Brain microvascular endothelial cell (primary cell): ENCODE results near the gene OR4D5.

Source experiments
- DNase-seq: peaks from one replicate; pipeline ENCODE4 v3.0.0-alpha.2; 2020
- H3K27ac ChIP-seq: fragments of 250-450 bp; sonication (Bioruptor Pico); 2 replicates; pipeline ENCODE4 v1.5.1; 2020; ENCODE audit warnings: mild to moderate bottlenecking, moderate library complexity
- H3K27me3 ChIP-seq: fragments of 250-450 bp; sonication (Bioruptor Pico); replicated peaks from 2 replicates; pipeline ENCODE4 v1.5.1; 2020; ENCODE audit warnings: mild to moderate bottlenecking
- H3K36me3 ChIP-seq: fragments of 250-450 bp; sonication (Bioruptor Pico); replicated peaks from 2 replicates; pipeline ENCODE4 v1.5.1; 2020; ENCODE audit warnings: mild to moderate bottlenecking
- H3K4me3 ChIP-seq: 2 replicates; pipeline ENCODE4 v1.5.1; 2011; ENCODE audit warnings: low read depth, mild to moderate bottlenecking, control low read depth, low read length, moderate library complexity
- CTCF ChIP-seq: IDR thresholded peaks from 2 replicates; pipeline ENCODE4 v1.5.1; 2011; ENCODE audit warnings: low read depth, mild to moderate bottlenecking, moderate library complexity, low read length, control low read depth, inconsistent platforms; ENCODE audit errors: missing control alignments
- in situ Hi-C: cut with HindIII; loops from 2 replicates; pipeline ENCODE4 v1.10.0; 2017; ENCODE audit warnings: low sequenced_read_pairs, low pct_ligation_motif_present

Gene OR4D5

GRCh38 chr11:123956752-123957151, 17.3 kb downstream of the OR4D5 start:
- no peak for DNase-seq
- no peaks in the 10 kb centered on the region for H3K27me3 ChIP-seq
- H3K4me3 ChIP-seq, result no peak overlapping the region
- TF ChIP-seq CTCF, result no peak
- in situ Hi-C loops, result no loop called here
- H3K36me3 ChIP-seq, result no peaks in the 10 kb centered on the region
- H3K27ac ChIP-seq, result no peak overlapping the region

GRCh38 chr11:123973816-123974215, 34.4 kb downstream of the OR4D5 start:
- Histone ChIP-seq H3K36me3 (no peaks in the 10 kb centered on the region), H3K4me3 (no peak overlapping the region), H3K27ac (no peak overlapping the region), H3K27me3 (no peaks in the 10 kb centered on the region)
- in situ Hi-C loops, result no loop called here
- DNase-seq, result peak; percentile 17
- TF ChIP-seq CTCF, result no peak

- H3K27me3 ChIP-seq, result no peaks in the 10 kb centered on the region
- H3K27ac ChIP-seq, result no peak overlapping the region
- H3K4me3 ChIP-seq, result no peak overlapping the region
- no peaks in the 10 kb centered on the region for H3K36me3 ChIP-seq
- no peak for DNase-seq
- in situ Hi-C loops, result no loop called here
- TF ChIP-seq CTCF, result no peak
Measured at GRCh38 chr11:123976770-123977560, 37.5 kb downstream of the OR4D5 start.

- DNase-seq, result no peak
- Histone ChIP-seq H3K4me3 (no peak within 1 kb of the TSS), H3K27ac (no peak within 1 kb of the TSS), H3K36me3 (no peaks in the 10 kb centered on the region), H3K27me3 (no peaks in the 10 kb centered on the region)
- in situ Hi-C loops, result no loop called here
- no peak for TF ChIP-seq CTCF
Measured at GRCh38 chr11:123977731-123978347, 38.4 kb downstream of the OR4D5 start, which contains the start of gene OR10S1. OR10S1 (minus strand) TSS chr11:123977781; CDS start chr11:123977664, 117 bp downstream.

- in situ Hi-C loops, result no loop called here
- TF ChIP-seq CTCF, result no peak
- no peak overlapping the region for H3K27ac ChIP-seq
- no peak for DNase-seq
- H3K27me3 ChIP-seq, result no peaks in the 10 kb centered on the region
- no peak overlapping the region for H3K4me3 ChIP-seq
- H3K36me3 ChIP-seq, result no peaks in the 10 kb centered on the region
Measured at GRCh38 chr11:123979311-123979710, 39.9 kb downstream of the OR4D5 start.
